Astrocyte of the hippocampus (primary cell): Measurements from ENCODE around the gene GLB1L3.
"Not testable (repeated sequence)": the region's sequence is repeated elsewhere in the genome, so short reads cannot be mapped to it uniquely, and the experiment has no call there.

Experiments used
- DNase-seq: peaks from one replicate; pipeline ENCODE4 v3.0.0; 2011; ENCODE audit warnings: low read depth, low spot score

Gene GLB1L3

DNA sequence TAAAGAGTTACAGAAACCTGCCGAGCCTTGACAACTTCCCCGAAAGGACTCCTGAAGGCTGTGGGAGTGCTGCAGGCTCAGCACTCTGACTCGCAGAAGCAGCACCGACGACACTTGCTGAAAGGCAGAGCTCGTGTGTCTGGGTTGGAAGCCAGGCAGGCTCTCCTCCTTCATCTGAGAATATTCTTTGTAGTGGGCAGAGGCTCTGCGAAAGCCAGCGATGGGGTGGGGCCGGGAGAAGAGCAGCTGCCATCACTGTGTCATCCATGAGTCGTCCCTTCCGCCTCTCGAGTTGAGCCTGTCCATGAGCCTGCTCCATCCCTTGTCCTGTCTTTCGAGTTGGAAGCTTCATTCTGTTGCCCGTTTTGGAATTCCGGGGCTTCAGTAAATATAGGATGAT lies 67.5 kb downstream of the GLB1L3 start:
- no peak for DNase-seq

DNA sequence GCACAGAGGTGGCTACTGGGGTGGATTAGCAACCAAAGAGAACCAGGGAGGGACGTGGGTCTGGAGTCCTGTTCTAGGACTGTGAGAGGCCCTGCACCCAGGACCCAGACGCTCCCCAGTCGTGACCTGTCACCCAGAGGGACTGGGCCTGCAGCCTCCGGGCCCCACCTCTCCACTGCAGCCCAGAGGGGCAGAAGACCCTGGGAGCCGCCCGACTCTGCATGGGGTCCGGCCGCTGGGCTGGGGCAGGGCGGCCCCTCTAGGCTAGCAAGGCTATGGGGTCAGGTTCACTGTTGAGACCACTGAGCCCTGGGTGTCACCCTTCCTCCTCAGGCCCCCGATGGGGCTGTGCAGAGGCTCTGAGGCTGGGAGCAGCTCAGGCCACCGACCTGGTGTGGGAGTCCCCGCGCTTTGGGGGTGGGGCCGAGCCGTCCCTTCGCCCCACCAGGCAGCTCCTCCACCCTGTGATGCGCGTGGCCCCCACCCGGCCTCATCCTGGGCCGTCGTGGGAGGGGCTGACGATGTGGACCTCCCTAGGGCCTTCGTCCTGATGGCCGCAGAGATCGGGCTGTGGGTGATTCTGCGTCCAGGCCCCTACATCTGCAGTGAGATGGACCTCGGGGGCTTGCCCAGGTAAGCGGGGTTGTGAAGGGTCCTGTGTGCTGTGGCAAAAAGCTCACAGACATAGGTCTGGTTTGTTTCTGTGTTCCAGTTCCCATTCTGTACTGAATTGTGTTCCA lies 68.5 kb downstream of the GLB1L3 start:
- not testable (repeated sequence) for DNase-seq

DNA sequence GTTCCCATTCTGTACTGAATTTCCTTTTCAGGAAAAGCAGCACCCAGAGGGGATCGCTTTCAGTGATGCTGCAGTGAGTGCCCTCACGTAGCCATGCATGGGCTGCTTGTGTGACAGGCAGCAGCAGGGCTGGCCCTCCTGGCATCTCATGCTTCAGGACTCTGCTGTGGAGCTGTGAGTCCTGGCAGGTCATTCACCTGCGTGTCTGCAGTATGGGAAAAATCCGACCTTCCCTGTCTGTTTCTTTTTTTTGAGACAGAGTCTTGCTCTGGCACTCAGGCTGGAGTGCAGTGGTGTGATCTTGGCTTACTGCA lies 69.0 kb downstream of the GLB1L3 start:
- DNase-seq = no peak

DNA sequence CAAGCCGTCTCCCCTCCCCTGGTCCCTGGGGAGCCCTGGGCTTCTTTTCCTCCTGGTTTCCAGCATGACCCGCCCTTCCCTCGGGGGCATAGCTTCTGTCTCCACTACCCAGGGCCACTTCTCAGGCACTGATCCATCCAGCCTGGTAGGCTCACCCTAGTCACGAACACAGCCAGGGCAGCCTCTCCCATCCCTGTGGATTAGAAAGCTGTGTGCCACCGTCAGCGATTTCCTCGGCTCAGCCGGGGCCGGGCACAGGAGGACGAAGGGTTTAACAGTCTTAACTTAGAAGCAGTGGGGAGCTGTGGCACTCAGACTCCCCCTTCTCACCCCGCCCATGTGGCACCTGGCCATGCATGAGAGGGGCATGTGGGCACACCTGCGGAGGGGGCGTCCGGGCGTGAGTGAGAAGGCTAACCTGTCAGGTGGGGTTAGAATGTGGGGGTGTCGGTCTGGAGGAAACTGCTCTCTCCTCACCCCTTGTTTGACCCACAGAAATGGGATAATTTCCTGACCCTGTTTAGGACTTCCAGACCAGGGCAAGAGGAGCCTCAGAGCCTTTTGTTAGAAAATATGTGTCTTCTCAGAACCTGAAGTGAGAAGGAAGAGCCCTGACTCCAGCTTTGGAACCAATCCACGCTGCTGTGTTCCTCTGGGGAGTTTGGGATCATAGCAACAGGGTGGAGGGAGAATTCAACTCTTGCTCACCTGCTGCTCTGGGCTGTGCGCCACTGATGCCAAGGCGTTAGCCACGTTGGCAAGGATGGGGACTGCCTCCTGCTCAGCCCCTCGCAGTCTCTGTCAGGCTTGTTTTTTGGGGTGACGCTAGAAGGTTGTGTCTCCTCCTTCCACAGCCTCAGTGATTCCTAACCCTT lies 70.2 kb downstream of the GLB1L3 start:
- DNase-seq = no peak

DNA sequence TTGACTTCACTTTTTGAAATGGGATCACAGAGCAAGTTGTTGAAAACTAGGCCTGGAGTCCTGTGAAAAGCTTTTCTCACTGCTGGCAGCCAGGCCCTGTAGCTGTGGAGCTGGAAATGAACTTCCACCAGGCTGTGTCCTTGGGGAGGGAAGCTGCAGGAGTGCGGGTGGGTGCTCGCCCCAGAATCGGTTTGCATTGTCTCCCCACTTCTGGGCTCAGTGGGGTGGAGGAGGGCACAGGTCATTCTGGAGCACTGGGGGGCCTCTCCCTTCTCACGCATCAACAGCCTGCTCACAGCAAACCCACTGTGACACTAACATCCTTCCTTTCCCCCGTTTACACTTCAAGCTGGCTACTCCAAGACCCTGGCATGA lies 70.8 kb downstream of the GLB1L3 start:
- no peak for DNase-seq

DNA sequence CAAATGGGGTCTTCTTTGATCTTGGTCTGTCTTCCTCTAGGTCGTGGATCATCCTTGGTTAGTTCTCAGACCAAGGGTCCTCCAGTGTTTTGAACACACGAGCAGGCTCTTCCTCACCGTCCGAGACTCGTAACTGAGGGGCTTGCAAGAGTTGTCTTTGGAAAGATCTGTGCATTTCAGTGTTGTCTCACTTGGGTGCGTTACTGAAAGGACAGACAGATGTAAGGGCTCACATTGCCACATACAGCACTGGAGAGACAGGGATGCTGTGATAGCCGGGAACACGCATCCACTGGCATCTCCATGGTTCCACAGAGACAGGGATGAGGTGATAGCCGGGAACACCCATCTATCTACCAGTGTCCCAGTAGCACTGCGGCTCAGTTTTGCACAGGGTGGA lies 71.3 kb downstream of the GLB1L3 start:
- DNase-seq = no peak

DNA sequence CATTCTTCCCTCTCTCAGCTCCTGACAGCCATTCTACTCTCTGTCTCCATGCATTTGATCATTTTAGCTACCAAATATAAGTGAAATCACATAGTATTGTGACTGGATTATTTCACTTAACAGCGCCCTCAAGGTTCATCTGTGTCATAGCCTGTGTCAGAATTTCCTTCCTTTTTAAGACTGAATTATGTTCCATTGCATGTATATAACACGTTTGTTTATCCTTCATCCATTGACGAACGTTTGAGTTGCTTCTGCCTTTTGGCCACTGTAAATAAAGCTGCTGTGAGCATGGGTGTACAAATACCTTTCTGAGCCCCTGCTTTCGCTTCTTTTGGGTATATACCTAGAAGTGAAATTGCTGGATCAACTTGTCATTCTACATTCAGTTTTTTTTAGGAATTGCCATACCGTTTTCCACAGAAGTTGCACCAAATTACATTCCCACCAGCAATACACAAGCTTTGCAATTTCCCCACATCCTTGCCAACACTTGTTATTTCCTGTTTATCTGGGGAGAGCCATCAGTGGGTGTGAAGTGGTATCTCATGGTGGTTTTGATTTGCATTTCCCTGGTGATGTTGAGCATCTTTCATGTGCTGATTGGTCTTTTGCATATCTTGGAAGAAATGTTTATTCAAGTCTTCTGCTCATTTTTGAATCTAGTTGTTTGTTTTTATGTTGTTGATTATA lies 73.1 kb downstream of the GLB1L3 start:
- no peak for DNase-seq

DNA sequence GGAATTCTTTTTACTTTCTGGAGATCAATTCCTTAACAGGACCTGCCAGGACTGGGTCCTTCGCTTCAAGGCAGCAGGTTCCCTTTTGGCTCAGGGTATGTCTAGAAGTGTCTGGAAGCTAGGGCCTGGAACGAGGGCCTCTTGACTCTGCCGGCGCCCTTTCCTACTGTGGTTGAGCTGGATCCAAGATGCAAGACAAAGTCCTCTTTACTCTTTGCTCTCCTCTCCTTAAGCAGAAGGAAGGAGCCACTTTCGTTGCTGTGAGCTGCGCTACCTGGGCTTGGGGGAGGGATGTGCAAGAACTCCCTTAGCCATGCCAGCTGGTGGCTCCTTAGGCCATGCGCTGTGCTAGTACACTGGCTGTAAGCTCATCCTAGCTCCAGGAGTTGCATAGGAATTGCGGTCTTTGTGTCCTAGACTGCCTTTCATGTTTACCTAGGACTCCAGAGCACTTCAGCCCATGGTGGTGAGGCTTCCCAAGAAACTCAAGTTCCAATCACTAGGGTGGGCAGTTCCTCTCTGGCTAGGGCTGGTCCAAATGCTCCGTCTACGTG lies 73.7 kb downstream of the GLB1L3 start:
- no peak for DNase-seq

DNA sequence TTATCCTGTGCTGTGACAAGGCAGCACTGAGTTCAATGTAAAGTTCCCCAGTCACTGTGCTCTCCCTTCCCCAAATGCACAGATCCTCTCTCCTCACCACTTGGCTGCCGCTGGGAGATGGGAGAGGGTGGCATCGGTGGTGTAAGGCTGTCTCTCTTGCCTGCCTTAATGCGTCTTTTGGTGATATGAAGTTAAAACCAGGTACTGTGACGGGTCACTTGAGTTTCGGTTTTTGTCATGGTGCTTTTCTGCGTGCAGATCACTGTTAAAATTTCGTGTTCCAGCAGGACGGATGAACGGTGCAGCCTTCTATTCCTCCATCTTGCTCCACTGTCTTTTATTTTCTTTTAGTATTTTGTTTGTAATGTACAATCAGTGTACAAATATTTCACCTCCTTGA lies 74.2 kb downstream of the GLB1L3 start:
- DNase-seq = no peak

DNA sequence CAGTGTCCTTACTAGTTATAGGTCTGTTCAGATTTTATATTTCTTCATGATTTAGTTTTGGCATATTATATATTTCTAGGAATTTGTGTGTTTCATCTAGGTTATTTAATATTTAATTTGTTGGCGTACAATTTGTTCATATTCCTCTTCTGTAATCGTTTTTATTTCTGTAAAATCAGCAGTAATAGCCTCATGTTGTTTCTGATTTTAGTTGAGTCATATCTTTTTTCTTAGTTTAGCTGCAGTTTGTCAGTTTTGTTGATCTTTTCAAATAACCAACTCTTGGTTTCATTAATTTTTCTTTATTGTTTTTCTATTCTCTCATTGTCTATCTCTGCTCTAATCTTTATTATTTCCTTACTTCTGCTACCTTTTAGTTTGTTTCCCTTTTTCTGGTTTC lies 75.9 kb downstream of the GLB1L3 start:
- no peak for DNase-seq

DNA sequence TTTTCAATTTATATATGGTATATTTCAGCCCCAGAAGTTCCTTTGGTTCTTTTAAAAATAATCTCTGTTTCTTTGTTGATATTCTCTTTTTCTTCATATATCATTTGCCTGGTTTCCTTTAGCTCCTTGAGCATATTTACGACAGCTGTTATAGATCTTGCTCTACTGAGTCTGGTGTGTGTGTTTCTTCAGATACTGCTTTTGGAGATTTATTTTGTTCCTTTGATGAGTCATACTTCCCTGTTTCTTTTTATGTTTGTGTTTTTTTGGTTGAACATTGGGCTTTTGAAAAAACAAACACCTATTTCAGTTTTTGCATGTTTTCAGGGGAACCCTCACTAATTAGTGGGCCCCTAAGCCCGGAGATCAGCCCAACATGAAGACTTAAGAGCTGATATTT lies 79.0 kb downstream of the GLB1L3 start:
- no peak for DNase-seq

DNA sequence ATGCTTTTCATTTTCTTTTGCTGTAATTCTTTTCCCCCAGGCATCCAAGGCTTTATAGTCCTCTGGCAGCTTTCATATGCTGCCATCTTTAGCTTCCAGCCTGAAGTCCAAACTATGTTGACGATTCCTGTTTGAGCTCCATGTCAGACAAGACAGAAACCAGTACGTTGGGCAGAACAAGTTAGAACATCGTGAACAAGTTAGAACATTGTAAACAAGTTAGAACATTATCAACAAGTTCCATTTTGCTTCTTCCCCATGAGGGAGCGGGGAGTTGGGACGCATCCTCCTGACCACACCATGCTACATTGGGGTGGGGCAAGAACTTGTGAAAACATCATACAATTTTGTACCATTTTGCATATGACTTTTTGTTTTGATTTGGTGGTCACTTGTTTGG lies 79.5 kb downstream of the GLB1L3 start:
- no peak for DNase-seq

DNA sequence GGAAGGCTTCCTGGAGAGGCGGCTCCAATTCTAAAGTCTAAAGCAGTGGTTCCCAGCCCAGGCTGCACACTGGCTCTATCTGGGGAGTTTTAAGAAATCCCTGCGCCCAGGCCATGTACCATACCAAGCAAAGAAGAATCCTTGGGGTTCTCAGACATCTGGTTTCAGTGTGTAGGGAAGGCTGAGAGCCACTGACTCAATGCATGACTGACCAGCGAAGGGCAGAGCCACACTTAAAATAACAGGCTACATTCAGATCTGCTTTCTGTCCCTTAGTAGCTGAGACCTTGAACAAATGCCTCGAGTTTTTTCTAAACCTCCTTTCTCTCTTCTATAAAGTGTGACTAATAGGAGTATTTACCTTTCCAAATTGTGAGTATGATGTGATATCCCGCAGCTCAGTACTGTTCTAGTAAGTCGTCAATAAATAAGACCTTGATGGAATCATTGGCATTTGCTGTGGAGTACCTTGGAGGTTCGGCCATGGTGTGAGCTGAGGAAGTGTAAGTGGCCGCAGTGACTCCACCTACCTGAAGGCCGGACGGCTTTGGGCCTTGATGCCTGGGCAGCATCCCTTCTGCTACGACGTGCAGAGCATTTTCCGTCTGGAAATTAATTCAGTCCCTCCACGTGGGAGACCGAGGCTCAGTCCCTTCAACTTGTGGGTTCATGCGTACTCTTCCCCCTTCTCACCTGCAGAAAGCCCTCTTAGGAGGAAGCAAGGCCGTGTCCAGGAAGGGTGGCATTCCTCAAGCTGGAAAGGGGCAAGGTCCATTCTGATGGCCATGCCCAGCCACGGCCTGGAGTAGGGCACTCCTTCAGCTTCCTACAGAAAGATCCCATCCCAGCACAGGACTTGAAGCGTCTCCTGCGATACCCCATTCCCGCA lies 80.7 kb downstream of the GLB1L3 start:
- no peak for DNase-seq

DNA sequence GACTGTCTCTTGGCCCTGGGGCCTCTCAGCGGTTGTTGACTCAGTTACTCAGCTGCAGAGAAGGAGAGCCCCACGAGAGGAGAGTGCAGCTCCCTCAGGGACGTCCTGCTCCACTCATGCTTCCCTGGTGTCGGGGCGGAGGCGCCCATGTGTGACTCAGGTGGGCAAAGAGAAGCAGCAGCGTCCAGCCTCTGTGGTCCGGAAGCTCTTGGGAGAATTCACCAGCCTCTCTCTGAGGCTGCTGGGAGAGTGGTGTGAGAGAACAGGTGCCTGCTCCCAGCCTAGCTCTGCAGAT lies 81.3 kb downstream of the GLB1L3 start:
- DNase-seq = no peak

DNA sequence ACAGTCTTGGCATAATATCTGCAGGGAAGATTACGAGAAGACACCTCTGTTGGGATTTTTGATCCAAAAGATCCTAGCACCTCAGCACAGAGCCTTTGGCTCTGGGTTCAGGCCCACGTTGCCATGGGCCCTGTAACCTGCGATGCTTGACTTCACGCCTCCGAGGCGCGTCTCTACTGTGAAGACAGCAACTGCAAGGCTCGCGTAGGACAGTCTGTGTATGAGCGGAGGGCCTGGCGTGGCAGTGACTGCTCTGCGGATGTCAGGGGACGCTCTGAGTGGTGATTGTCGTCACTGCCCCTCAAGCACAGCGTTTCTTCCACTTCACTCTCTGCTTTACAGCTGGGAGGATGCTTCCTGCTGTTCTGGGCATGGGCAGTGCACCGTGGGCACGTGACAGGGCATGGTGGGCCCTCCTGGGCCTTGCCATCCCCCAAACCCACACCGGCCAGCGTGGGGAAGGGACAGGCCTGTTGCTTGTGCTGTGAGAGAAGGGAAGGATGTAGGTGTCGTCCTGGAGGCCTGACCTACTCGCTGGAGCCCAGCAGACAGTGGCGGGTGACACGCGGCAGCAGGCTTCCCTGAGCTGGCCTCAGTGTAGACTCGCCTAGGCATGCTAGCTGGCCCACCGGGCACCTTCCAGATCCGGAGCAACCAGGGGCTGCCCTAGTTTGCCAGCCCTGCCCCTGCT lies 82.1 kb downstream of the GLB1L3 start:
- no peak for DNase-seq

DNA sequence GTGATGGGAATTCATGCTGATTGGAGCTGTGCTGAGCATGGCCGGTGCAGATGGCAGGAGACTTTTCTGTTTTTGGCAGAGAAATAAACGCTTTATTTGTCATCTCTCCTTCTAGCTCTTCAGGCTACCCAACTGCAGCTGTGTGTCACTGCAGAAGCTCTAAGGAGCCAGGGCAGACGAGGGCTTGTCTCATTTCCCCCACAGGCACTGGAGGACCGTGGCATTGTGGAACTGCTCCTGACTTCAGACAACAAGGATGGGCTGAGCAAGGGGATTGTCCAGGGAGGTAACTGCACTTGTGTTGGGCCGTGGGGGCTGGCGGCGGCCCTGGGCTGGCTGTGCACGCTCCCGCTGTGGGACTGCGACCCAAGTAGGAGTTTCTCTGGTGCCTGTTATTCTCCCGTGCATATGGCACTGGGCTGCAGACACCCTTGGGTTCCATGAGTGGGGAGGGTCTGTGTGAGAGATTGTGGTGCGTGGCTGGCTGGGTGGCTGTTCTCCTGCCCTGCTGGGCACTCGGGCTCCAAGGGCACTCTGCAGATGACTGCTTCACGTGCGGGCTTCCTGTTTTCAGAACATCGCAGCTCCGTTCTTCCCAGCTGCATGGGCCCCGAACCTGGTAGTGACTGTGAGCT lies 82.8 kb downstream of the GLB1L3 start:
- no peak for DNase-seq

DNA sequence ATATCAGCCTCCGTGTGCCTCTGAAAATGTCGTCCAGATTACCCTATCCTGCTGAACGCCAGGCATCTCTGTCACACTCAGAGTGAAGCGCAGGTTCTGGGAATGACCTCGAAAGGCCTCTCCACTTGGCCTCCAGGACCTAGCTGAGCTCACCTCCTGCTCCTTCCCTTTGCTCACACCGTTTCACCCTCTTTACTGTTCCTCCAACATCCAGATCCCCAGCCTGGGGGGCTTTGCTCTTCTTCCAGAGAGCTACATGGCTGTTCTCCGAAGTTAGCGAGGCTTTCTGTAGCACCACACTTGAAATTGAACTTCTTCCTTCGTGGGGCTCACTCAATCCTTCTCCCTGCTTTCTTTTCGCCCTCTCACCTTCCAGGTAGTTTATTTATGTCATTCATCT lies 83.5 kb downstream of the GLB1L3 start:
- no peak for DNase-seq

DNA sequence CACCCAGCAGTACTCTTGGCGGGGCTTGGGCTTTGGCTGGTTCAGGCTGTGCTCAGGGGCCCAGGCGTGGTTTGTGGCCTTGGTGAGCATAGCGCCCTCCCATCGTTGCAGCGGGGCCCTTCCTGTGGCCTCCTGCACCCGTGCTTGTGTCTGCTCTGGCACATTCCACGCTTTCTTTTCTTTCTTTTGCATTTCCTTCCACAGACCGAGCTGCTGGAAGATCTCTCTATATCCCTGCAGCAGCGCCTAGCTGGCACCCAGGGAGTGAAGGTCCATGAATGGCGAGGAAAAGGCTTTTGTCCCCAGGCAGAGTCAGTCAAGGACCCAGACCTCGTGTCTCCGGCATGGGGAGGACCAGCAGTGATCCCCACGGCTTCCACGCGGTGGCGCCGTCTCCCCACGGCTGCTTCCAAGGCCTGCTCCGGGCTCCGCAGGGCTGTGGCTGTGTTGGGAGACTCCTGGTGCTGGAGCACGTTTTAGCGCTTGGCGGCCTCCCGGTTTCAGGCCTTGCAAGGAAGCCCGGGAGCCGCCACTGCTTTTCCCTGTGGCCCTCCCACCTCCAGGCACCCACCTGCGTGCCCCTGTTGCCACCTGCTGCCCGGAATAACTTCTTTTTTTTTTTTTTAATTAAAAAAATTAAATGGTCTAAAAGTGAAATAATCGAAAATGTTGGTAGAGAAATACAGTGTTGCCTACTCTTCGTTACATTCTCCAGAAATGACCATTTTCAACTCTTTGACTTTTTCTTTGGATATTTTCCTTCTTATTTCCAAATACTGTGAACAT lies 84.1 kb downstream of the GLB1L3 start:
- DNase-seq = peak; percentile 91

DNA sequence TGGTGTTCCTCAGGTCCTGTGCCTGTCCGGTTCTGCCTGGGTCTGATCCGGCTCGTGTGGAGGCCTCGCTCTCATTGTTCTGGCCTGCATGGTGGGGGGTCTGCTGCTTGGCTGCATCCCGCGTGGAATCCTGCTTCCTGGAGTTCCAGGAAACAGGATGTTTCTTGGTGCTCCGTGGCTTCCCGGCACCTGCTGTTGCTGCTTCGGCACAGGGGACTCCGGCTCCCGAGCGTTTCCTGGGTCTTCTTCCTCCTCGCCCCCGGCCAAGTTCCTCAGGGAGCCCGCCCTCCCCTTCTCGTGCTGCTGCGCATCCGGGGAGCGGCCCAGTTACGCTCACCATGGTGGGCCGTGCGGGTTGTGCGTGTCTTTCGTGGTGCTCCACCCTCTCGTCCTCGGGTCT lies 85.5 kb downstream of the GLB1L3 start:
- DNase-seq = no peak
